GF-D8 (cell line): ENCODE data around the gene OR9A2.
"Not testable (repeated sequence)": the region's sequence is repeated elsewhere in the genome, so short reads cannot be mapped to it uniquely, and the experiment has no call there.

ENCODE experiments used
- DNase-seq: peaks from one replicate; lab custom pipeline; 2025; lab: John Stamatoyannopoulos, UW

Gene OR9A2

DNA sequence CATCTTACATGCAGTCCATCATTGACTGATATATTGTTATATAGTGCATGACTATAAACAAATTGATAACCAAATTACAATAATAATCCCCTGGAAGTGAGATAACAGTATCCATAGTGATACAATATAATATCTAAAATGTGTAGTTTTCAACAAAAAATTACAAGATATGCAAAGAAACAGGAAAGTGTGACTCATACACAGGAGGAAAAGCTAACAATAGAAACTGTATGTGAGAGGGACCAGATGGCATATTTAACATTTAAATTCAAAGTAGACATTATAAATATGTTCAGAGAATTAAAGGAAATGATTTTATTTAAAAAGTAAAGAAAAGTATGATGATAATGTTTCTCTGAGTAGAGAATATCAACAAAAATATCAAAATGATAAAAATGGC, 8.0 kb downstream of the OR9A2 start:
- DNase-seq, result no peak

- no peak for DNase-seq
These were observed 9.9 kb downstream of the OR9A2 start for GRCh38 chr7:143016996-143017395.

- DNase-seq, result no peak
These were observed 10.9 kb downstream of the OR9A2 start for GRCh38 chr7:143015926-143016490.

DNA sequence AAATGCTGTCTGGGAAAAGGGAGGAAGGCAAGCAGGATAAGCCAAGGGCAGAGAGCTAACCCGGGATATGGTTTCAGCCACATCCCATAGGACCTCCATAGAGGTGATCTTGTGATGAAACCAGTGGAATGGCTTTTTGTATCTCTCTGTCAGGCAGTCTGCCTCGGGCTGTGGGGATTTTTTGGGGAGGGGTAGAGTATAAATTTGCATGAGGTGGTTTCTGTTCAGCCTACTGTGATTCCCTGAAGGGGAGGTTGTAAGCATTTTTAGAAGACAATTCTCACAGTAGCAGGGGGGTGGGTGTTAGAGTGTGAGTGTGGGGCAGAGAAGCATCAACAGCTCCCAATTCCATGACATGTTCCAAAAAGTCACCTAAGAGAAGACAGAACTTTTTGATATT, 11.8 kb downstream of the OR9A2 start:
- DNase-seq, result no peak

GRCh38 chr7:143013893-143014292, 13.0 kb downstream of the OR9A2 start:
- no peak for DNase-seq

DNA sequence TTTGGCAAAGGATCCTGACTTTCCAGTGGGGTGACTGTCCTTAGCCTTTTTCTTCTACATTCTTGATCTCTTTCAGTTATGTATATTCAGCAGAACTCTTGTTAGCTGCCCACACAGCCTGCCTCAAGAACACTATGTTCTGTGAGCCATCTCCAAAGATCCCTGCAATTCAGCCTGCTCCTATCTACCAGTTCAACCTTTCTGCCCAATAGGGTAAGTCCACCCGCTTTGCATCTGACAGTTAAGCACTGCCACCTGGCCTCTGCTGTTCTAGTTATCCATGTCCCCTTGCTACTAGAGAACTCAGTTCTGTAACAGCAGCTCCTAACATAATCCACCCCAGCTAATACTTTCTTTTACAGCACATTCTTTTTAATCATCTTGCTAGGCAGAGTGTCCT, 13.5 kb downstream of the OR9A2 start:
- DNase-seq, result no peak

GRCh38 chr7:143012409-143012808, 14.5 kb downstream of the OR9A2 start:
- DNase-seq, result no peak

DNA sequence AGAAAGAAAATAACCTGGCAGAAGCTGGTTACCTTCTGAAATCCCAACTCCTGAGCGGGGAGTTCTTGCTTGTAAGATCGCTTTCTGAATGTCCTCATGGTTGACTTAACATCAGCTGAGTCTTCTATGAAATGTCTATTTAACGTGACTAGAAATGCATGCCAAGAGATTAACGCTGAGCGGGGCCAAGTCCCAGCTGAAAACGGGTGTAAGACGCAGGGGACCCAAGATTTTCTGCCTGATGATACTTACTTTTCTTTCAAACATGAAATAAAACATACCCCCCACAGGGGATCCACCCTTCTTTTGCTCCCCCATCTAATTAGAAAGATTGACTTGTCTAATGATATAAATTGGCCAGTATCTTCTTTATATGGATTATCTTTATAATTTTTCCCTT, 14.9 kb downstream of the OR9A2 start:
- no peak for DNase-seq

DNA sequence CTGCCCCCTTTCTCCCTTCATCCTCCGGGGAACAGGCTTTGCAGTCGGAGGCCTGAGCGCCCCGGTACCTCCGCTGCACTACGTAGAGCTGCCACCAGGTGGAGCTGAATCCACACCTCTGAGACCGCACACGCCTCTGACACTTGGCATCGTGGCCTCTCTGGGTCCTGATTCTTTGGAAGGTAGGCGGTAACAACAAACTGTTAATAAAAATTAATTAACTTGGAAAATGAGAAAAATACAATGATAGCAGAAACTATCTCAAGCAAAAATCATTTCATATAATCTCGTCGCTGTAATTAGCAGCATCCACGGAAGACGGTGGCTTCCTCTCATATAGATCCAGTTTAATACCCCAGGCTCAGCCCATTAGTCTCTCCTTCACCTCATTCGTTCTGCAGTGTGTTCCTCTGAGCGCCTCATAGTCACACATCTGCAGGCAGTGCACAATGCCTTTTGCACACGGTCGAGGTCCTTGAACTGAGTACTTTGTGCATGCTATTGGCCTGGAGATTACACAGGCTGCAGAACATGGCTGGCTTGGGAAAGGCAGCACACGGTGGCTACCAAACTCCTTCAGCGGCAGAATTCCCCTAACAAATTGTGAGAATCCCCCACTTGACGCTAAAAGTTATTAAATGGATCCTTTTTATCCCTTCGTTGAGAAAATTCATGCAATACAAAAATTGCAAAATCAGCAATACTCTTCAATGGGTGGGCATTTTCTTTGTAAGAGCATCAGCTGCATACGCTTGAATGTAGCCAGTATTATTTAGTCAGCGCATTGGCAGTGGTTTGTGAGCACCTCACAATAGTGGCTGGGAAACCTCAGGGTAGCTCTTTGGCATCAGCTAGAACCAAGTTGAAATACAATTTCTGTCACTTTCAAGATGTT, 18.7 kb downstream of the OR9A2 start:
- DNase-seq, result peak; percentile 10

GRCh38 chr7:143005632-143006260, 21.2 kb downstream of the OR9A2 start:
- DNase-seq, result no peak

GRCh38 chr7:143003393-143004051, 23.4 kb downstream of the OR9A2 start:
- no peak for DNase-seq

- no peak for DNase-seq
These were observed 24.0 kb downstream of the OR9A2 start for GRCh38 chr7:143002898-143003297.

- DNase-seq, result no peak
These were observed 24.8 kb downstream of the OR9A2 start for GRCh38 chr7:143002106-143002505.

DNA sequence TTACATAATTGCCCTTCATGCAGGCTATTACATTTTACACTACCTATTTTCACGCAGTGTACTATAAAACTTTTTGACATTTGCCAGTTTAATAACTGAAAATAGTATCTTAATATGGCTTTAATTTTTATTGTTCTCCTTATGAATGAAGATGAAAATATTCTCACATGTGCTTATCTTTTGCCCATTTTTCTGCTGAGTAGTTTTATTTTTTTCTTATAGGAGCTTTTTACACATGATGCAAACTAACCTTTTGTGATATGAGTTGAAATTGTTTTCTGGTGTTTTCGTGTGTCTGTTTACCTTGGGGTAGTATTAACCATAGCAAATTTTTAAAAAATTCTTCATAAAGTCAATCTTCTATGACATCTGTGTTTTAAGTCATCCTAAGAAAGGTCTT, 26.3 kb downstream of the OR9A2 start:
- no peak for DNase-seq

- DNase-seq, result no peak
These were observed 27.1 kb downstream of the OR9A2 start for GRCh38 chr7:142999793-143000192.

- DNase-seq, result no peak
These were observed 28.0 kb downstream of the OR9A2 start for GRCh38 chr7:142998966-142999365.

GRCh38 chr7:142997456-142997989, 29.4 kb downstream of the OR9A2 start:
- no peak for DNase-seq

DNA sequence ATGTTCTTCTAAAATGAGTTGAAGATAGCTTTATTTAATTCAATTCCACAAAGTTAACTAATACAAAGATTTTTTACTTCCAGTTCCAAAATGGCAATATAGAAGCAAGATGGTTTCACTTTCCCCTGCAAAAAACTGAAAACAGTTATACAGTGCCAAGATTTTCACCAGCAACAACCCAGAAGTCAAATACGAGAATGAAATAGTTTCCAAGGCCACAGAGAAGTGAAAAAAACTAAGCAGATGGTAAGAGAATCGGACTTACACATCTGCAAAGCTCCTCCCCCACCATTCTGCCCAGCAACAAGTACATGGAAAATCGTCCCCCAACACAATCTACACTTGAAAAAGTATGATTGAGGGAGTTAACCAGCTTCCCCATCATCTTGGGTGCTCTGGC, 34.5 kb downstream of the OR9A2 start:
- DNase-seq, result no peak

GRCh38 chr7:142984297-142984696, 42.6 kb downstream of the OR9A2 start:
- no peak for DNase-seq

DNA sequence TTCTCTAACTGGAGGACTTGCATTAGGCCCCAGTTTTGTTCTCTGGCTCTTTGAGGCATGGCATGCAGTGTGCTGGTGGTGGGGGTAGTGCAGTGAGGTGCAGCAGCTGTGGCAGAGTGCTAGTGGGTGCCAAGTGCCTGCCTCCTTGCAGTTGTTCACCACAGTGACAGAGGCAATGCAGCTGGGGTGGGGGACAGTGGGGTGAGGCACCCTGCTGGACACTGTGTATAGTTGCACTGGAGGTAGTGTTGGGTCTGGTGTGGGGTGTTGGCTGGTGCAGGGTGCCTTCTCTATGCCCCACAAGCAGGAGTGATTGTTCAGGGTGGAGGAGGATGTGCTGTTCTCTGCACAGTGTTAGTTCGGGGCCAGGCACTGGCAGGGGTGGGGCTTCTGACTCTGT, 43.1 kb downstream of the OR9A2 start:
- DNase-seq, result no peak

DNA sequence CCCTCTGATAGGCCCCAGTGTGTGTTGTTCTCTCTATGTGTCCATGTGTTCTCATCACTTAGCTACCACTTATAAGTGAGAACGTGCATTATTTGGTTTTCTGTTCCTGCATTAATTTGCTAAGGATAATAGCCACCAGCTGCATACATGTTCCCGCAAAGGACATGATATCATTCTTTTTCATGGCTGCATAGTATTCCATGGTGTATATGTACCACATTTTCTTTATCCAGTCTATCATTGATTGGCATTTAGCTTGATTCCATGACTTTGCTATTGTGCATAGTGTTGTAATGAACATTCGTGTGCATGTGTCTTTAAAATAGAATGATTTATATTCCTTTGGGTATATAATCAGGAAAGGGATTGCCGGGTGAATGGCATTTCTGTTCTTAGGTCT, 48.5 kb downstream of the OR9A2 start:
- DNase-seq, result not testable (repeated sequence)
